OCI-M2 (cell line): ENCODE results near the gene AGBL1.

Source experiments
- DNase-seq: peaks from one replicate; lab custom pipeline; 2025; ENCODE audit not compliant: unreplicated experiment; lab: John Stamatoyannopoulos, UW

Gene AGBL1

GRCh38 chr15:86629409-86630356 is 550.0 kb downstream of the AGBL1 start:
- no peak for DNase-seq

- DNase-seq: no peak
Observed at GRCh38 chr15:86630946-86631345, 551.3 kb downstream of the AGBL1 start.

GRCh38 chr15:86634146-86634545 is 554.5 kb downstream of the AGBL1 start:
- no peak for DNase-seq

GRCh38 chr15:86634992-86635638 is 555.4 kb downstream of the AGBL1 start:
- no peak for DNase-seq

GRCh38 chr15:86644339-86644738 is 564.7 kb downstream of the AGBL1 start:
- no peak for DNase-seq

- no peak for DNase-seq
Observed at GRCh38 chr15:86645925-86646500, 566.3 kb downstream of the AGBL1 start.

- no peak for DNase-seq
Observed at GRCh38 chr15:86647810-86648440, 568.3 kb downstream of the AGBL1 start.

GRCh38 chr15:86649277-86649676 is 569.6 kb downstream of the AGBL1 start:
- no peak for DNase-seq

- DNase-seq: no peak
Observed at GRCh38 chr15:86650094-86650493, 570.4 kb downstream of the AGBL1 start.

- DNase-seq: no peak
Observed at GRCh38 chr15:86653344-86654197, 573.9 kb downstream of the AGBL1 start.

- DNase-seq: no peak
Observed at GRCh38 chr15:86654501-86654900, 574.8 kb downstream of the AGBL1 start.

- DNase-seq: no peak
Observed at GRCh38 chr15:86657305-86657704, 577.6 kb downstream of the AGBL1 start.

GRCh38 chr15:86659724-86660411 is 580.2 kb downstream of the AGBL1 start:
- no peak for DNase-seq

- no peak for DNase-seq
Observed at GRCh38 chr15:86661580-86661979, 581.9 kb downstream of the AGBL1 start.

GRCh38 chr15:86663304-86663703 is 583.6 kb downstream of the AGBL1 start:
- DNase-seq: no peak

GRCh38 chr15:86663979-86664378 is 584.3 kb downstream of the AGBL1 start:
- DNase-seq: no peak

- DNase-seq: no peak
Observed at GRCh38 chr15:86664581-86664980, 584.9 kb downstream of the AGBL1 start.

GRCh38 chr15:86676002-86676401 is 596.3 kb downstream of the AGBL1 start:
- DNase-seq: no peak

- no peak for DNase-seq
Observed at GRCh38 chr15:86677278-86677677, 597.6 kb downstream of the AGBL1 start.

GRCh38 chr15:86685263-86685662 is 605.6 kb downstream of the AGBL1 start:
- DNase-seq: no peak
